K562 (cell line): ENCODE data around the gene AIRE. TPM values are rescaled to one million over a fixed set of nuclear protein-coding genes. Genes with fewer than 3 reads are reported as not detected.

Source experiments
- ATAC-seq: fragments of 200-7000 bp; cut with Tn5 transposase; 3 replicates; pipeline ENCODE4 v1.9.1; 2020; ENCODE audit warnings: moderate library complexity
- BruUV-seq: library from RNA; stranded (reverse); fragments of 400-500 nt; replicated peaks from 2 replicates; lab custom pipeline; 2021; lab: Mats Ljungman, UMichigan
- CTCF ChIA-PET: fragments of 300-600 bp; formaldehyde crosslinking; extraction: SDS; loops from one replicate; lab custom pipeline; 2021; ENCODE audit warnings: low intra/inter-chr PET ratio; lab: Yijun Ruan, JAX
- POLR2A ChIA-PET: fragments of 300-600, 350-650 bp; sonication (Branson Sonifier 250); formaldehyde crosslinking; extraction: SDS; loops from one replicate; lab custom pipeline; 2021; ENCODE audit warnings: antibody characterized with exemption, inconsistent platforms; lab: Yijun Ruan, JAX
- DNase-seq, 4 experiments: peaks; one replicate each; pipeline versions ENCODE4 v3.0.0 to v3.0.0-alpha.2; 2011 to 2018; ENCODE audit warnings: low spot score in 3 of 4, mixed read lengths in 3 of 4; ENCODE audit errors: extremely low read depth in 1 of 4
- FAIRE-seq: peaks from 2 replicates; lab custom pipeline; 2011; peaks lifted over from hg19 to GRCh38; lab: Jason Lieb, UNC
- H2AFZ ChIP-seq: 2 replicates; pipeline ENCODE4 v1.6.0; 2011; ENCODE audit warnings: low read depth, low read length, control low read depth, inconsistent platforms
- H3K27ac ChIP-seq: fragments of 200-600 bp; 3 replicates; pipeline ENCODE4 v1.8.0; 2011; ENCODE audit warnings: low read depth, mild to moderate bottlenecking, control low read depth, inconsistent platforms, low read length, moderate library complexity, mixed read lengths; ENCODE audit errors: extremely low read depth
- H3K27me3 ChIP-seq, 2 experiments: fragments of 300-600 bp in 1 of 2; 2 replicates in 1 of 2; 3 replicates in 1 of 2; pipeline versions ENCODE4 v1.6.0 to v1.8.0; 2011; ENCODE audit warnings: inconsistent platforms in 2 of 2, low read length in 2 of 2, mild to moderate bottlenecking in 1 of 2, mixed read lengths in 1 of 2, moderate library complexity in 1 of 2; ENCODE audit not compliant: control insufficient read depth in 2 of 2, insufficient read depth in 2 of 2
- H3K36me3 ChIP-seq: fragments of 300-600 bp; 3 replicates; pipeline ENCODE4 v1.8.0; 2011; ENCODE audit warnings: mild to moderate bottlenecking, low read length, inconsistent platforms; ENCODE audit not compliant: control insufficient read depth, insufficient read depth
- H3K4me1 ChIP-seq, 2 experiments: fragments of 200-600 bp in 1 of 2; replicated peaks in 1 of 2; 2 replicates in 1 of 2; 3 replicates in 1 of 2; pipeline versions ENCODE4 v1.5.1 to v1.8.0; 2011; ENCODE audit warnings: inconsistent platforms in 2 of 2, low read length in 2 of 2, mild to moderate bottlenecking in 1 of 2, mixed read lengths in 1 of 2, moderate library complexity in 1 of 2; ENCODE audit not compliant: control insufficient read depth in 2 of 2, insufficient read depth in 2 of 2
- H3K4me2 ChIP-seq: 2 replicates; pipeline ENCODE4 v1.6.1; 2011; ENCODE audit warnings: low read length, control low read depth, inconsistent platforms, mixed read lengths; ENCODE audit not compliant: insufficient read depth
- H3K4me3 ChIP-seq: fragments of 200-600 bp; sonication (generic), shearing (Covaris generic); 2 replicates; pipeline ENCODE4 v1.5.1; 2016; ENCODE audit warnings: control low read depth, inconsistent platforms
- H3K79me2 ChIP-seq: fragments of 200-600 bp; 3 replicates; pipeline ENCODE4 v1.8.0; 2011; ENCODE audit warnings: low read length, inconsistent platforms; ENCODE audit not compliant: control insufficient read depth, insufficient read depth
- H3K9ac ChIP-seq, 2 experiments: 2 replicates each; pipeline versions ENCODE4 v1.6.0 to v1.6.1; 2011; ENCODE audit warnings: low read depth in 2 of 2, low read length in 2 of 2, control low read depth in 1 of 2, inconsistent platforms in 1 of 2, mild to moderate bottlenecking in 1 of 2, mixed read lengths in 1 of 2; ENCODE audit not compliant: insufficient read depth in 1 of 2
- H3K9me1 ChIP-seq: one replicate; pipeline ENCODE4 v1.6.0; 2011; ENCODE audit warnings: inconsistent platforms, mild to moderate bottlenecking, low read length, moderate library complexity; ENCODE audit not compliant: control insufficient read depth, insufficient read depth
- H3K9me3 ChIP-seq: replicated peaks from 2 replicates; pipeline ENCODE4 v1.5.1; 2011; ENCODE audit warnings: low read depth, low read length, inconsistent platforms; ENCODE audit not compliant: control insufficient read depth, insufficient read depth
- H4K20me1 ChIP-seq: replicated peaks from 2 replicates; pipeline ENCODE4 v1.6.1; 2011; ENCODE audit warnings: low read length, inconsistent platforms, mixed read lengths; ENCODE audit not compliant: control insufficient read depth, insufficient read depth
- BRF1 ChIP-seq: IDR thresholded peaks from 3 replicates; pipeline ENCODE4 v1.6.1; 2011; ENCODE audit warnings: borderline replicate concordance, mild to moderate bottlenecking; ENCODE audit not compliant: insufficient read length; ENCODE audit errors: extremely low read depth
- CEBPB ChIP-seq: fragments of 450-650 bp; IDR thresholded peaks from 2 replicates; pipeline ENCODE4 v1.6.1; 2016; ENCODE audit warnings: missing genetic modification characterization, missing compliant biosample characterization
- FOXA3 ChIP-seq, 2 experiments: fragments of 450-650 bp in 1 of 2; sonication (generic) in 1 of 2; formaldehyde crosslinking; IDR thresholded peaks in 1 of 2; conservative IDR thresholded peaks in 1 of 2; 2 replicates each; pipeline versions ENCODE4 v1.4.0 to v1.8.0; 2020 to 2022; ENCODE audit warnings: mild to moderate bottlenecking in 2 of 2, missing genetic modification reagents in 1 of 2
- HLTF ChIP-seq: fragments of 450-650 bp; IDR thresholded peaks from 2 replicates; pipeline ENCODE4 v1.6.1; 2016
- MECOM ChIP-seq: fragments of 250-450 bp; sonication (Bioruptor Pico); IDR thresholded peaks from 2 replicates; pipeline ENCODE4 v1.8.0; 2022; ENCODE audit warnings: inconsistent platforms
- NFE2L1 ChIP-seq: fragments of 450-650 bp; IDR thresholded peaks from 2 replicates; pipeline ENCODE4 v1.6.1; 2016; ENCODE audit warnings: missing genetic modification characterization, low read depth, mild to moderate bottlenecking, missing compliant biosample characterization, moderate library complexity, borderline replicate concordance
- SMARCC2 ChIP-seq: fragments of 450-650 bp; IDR thresholded peaks from 2 replicates; pipeline ENCODE4 v1.6.1; 2017; ENCODE audit warnings: antibody characterized with exemption, moderate library complexity, mild to moderate bottlenecking, low read depth
- ZNF174 ChIP-seq: fragments of 250-450 bp; sonication (Bioruptor Pico); IDR thresholded peaks from 2 replicates; pipeline ENCODE4 v1.4.0; 2020; ENCODE audit warnings: mild to moderate bottlenecking
- ZNF699 ChIP-seq: fragments of 250-450 bp; sonication (Bioruptor Pico); IDR thresholded peaks from 2 replicates; pipeline ENCODE4 v1.8.0; 2021; ENCODE audit warnings: mild to moderate bottlenecking, moderate library complexity; ENCODE audit not compliant: insufficient replicate concordance
- WGBS: fragments of 100-300 bp; shearing (Covaris generic); methylation state at CpG from one replicate; pipeline ENCODE4 v1.1.6; 2016; ENCODE audit warnings: low coverage, mixed read lengths; ENCODE audit not compliant: insufficient coverage; ENCODE audit errors: missing lambda C conversion rate; 5-methylcytosine and 5-hydroxymethylcytosine counted together
- in situ Hi-C: fragments of 300-500 bp; cut with MboI; formaldehyde crosslinking; loops from 4 replicates; pipeline ENCODE4 v1.15.0; 2018; ENCODE audit warnings: inconsistent platforms, mixed read lengths
- intact Hi-C: fragments of 100-400 bp; cut with micrococcal nuclease; formaldehyde crosslinking; loops from 2 replicates; pipeline ENCODE4 v1.14.2; 2022
- polyA plus RNA-seq, 8 experiments: library from polyadenylated mRNA; depleted of rRNA in 4 of 8; stranded (reverse) in 5 of 8; unstranded in 3 of 8; fragments of >200 nt; fragmentation: Nextera tagmentation in 2 of 8; fragmentation: Illumina TruSeq in 1 of 8; extraction: Ambion mirVana in 2 of 8; extraction: Trizol in 1 of 8; gene quantifications; 2 replicates each; pipeline versions ENCODE4 v1.2.1 to v1.2.3, GENCODE V29; 2011 to 2014; ENCODE audit warnings: inconsistent platforms in 1 of 8, missing spikeins in 1 of 8
- total RNA-seq, 7 experiments: library from RNA; depleted of rRNA in 6 of 7; stranded (reverse); fragments of >200 nt in 6 of 7; fragmentation: Illumina TruSeq in 2 of 7; extraction: Trizol in 2 of 7; gene quantifications; 2 replicates each; pipeline versions ENCODE4 v1.2.1 to v1.2.3, GENCODE V29; 2011 to 2021; ENCODE audit warnings: low replicate concordance in 1 of 7
- TF ChIP-seq, protein P1 (sequence below): sonication (generic); formaldehyde crosslinking; IDR thresholded peaks from 2 replicates; pipeline ENCODE4 v1.8.0; 2022; ENCODE audit warnings: mild to moderate bottlenecking, missing genetic modification reagents
- TF ChIP-seq, protein P2 (sequence below): fragments of 450-650 bp; conservative IDR thresholded peaks from 2 replicates; pipeline ENCODE4 v1.6.1; 2016; ENCODE audit warnings: missing genetic modification characterization, low read depth, mild to moderate bottlenecking, missing compliant biosample characterization, moderate library complexity
- TF ChIP-seq, protein P3 (sequence below): fragments of 450-650 bp; IDR thresholded peaks from 2 replicates; pipeline ENCODE4 v1.7.1; 2018; ENCODE audit warnings: mild to moderate bottlenecking, low read depth; ENCODE audit not compliant: partially characterized antibody

Gene AIRE
- total and polyA plus RNA-seq, 9 of the 15 experiments (the other 6 are each of a cell fraction or from before 2014, with no cell fraction given), result 0.01 TPM; not detected in 8

DNA sequence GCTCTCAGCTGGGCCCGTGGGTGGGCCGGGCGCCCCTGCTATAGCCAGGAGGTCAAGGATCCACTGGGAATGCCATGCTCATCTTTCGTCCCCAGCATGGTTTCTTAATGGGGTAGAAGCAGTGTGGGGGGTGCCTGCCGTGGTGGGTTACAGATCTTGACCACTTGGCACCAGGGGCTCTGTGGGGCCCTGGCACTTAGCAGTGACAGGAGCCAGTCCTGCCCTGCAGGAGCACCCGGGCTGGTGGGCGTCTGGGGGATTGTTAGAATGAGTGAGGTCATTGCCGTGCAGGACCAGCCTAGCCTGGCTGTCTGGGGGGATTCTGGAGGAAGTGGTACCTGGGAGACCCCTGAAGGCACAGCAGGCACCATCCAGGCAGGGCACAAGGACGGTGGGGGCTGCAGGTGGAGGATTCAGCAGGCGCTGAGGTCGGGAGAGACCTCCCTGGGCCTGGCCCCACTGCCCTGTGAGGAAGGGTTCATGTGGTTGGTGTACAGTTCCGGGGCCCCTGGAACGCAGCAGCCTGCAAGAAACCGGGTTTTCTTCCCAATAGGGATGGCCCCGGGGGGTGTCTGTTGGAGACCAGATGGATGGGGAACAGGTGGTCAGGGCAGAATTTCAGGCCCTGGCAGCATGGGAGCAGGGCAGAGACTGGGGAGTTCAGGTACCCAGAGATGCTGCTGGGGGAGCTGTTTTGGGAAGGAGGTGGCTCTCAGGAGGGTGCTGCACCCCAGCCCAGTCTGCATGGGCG is 4.8 kb downstream of the AIRE start (continued):
- TF ChIP-seq, protein P1, sequence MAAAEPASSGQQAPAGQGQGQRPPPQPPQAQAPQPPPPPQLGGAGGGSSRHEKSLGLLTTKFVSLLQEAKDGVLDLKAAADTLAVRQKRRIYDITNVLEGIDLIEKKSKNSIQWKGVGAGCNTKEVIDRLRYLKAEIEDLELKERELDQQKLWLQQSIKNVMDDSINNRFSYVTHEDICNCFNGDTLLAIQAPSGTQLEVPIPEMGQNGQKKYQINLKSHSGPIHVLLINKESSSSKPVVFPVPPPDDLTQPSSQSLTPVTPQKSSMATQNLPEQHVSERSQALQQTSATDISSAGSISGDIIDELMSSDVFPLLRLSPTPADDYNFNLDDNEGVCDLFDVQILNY (CRISPR knock-in tag), result no peak
- TF ChIP-seq, all 486 proteins: peak for 0

DNA sequence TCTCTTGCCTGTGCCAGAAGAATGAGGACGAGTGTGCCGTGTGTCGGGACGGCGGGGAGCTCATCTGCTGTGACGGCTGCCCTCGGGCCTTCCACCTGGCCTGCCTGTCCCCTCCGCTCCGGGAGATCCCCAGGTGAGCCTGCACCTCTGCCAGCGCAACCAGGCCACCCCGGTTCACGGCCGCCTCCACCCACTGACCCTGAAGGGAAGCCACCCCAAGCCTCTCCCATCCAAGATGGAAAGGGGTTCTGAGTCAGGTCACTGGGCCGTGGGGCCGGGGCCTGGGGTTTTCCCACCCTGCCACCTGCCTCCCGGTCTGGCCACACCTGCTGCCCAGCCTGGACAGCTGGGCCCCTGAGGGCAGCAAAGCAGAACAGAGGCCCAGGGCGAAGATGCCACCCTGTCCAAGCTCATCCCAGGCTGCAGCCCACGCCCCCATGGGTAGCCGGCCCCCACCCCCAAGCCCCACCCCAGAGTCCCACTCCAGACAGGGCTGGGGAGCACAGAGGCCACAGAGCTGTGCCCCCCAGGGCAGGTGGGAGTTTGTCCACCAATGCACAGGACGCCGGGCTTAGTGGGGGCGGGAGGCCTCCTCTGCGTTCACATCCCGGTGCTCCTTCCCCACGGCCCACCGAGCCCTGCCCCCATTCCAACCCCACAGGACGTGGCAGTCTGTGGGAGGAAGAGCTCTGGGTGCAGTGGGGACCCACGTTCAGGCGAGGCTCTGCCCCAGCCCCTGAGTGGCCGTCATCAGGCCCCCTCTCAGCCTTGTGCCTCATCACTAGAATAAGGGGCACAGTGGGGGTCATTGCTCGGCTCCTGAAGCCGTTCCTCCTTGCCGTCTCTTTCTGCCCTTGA is 5.6 kb downstream of the AIRE start:
- ATAC-seq, result no peak
- no peak for TF ChIP-seq ZNF174 (CRISPR knock-in tag)
- TF ChIP-seq, protein P2, sequence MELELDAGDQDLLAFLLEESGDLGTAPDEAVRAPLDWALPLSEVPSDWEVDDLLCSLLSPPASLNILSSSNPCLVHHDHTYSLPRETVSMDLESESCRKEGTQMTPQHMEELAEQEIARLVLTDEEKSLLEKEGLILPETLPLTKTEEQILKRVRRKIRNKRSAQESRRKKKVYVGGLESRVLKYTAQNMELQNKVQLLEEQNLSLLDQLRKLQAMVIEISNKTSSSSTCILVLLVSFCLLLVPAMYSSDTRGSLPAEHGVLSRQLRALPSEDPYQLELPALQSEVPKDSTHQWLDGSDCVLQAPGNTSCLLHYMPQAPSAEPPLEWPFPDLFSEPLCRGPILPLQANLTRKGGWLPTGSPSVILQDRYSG (tag), result no peak
- TF ChIP-seq BRF1, result no peak
- no peak for TF ChIP-seq FOXA3 (CRISPR knock-in tag; conservative IDR thresholded peaks at IDR 0.05 in 1 of 2, IDR thresholded peaks at IDR 0.05 in 1 of 2)
- no peak for TF ChIP-seq ZNF699 (CRISPR knock-in tag)
- no peak for TF ChIP-seq CEBPB (tag)
- no peak for TF ChIP-seq NFE2L1 (tag)
- no peak for TF ChIP-seq HLTF
- TF ChIP-seq SMARCC2, result no peak
- TF ChIP-seq MECOM, result no peak
- TF ChIP-seq, protein P3, sequence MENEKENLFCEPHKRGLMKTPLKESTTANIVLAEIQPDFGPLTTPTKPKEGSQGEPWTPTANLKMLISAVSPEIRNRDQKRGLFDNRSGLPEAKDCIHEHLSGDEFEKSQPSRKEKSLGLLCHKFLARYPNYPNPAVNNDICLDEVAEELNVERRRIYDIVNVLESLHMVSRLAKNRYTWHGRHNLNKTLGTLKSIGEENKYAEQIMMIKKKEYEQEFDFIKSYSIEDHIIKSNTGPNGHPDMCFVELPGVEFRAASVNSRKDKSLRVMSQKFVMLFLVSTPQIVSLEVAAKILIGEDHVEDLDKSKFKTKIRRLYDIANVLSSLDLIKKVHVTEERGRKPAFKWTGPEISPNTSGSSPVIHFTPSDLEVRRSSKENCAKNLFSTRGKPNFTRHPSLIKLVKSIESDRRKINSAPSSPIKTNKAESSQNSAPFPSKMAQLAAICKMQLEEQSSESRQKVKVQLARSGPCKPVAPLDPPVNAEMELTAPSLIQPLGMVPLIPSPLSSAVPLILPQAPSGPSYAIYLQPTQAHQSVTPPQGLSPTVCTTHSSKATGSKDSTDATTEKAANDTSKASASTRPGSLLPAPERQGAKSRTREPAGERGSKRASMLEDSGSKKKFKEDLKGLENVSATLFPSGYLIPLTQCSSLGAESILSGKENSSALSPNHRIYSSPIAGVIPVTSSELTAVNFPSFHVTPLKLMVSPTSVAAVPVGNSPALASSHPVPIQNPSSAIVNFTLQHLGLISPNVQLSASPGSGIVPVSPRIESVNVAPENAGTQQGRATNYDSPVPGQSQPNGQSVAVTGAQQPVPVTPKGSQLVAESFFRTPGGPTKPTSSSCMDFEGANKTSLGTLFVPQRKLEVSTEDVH, result no peak

More for the DNA sequence above, 5.6 kb downstream of the AIRE start:
- Histone ChIP-seq H3K79me2 (no peaks in the 10 kb centered on the region), H3K36me3 (no peaks in the 10 kb centered on the region), H3K27me3 (peaks cover 15 to 69% of the 10 kb centered on the region in 2 experiments; a peak in 4 of 5 replicates), H3K27ac (no peak overlapping the region), H4K20me1 (peaks cover 20% of the 10 kb centered on the region), H3K4me2 (no peak overlapping the region), H2AFZ (no peak overlapping the region), H3K9ac (no peak overlapping the region; a peak in 1 of 4 replicates), H3K4me1 (peaks cover 0 to 70% of the 10 kb centered on the region in 2 experiments; a peak in 3 of 5 replicates), H3K9me1 (peaks cover 3% of the 10 kb centered on the region), H3K4me3 (no peak overlapping the region), H3K9me3 (no peaks in the 10 kb centered on the region)
- no peak for FAIRE-seq
- POLR2A ChIA-PET, result interaction anchor here (0.6 to 1.4 kb wide), 2 partner anchors 13 to 42 kb away, joined by 3 to 7 read pairs; no protein-coding TSS in a partner anchor
- intact Hi-C loops, result no loop called here
- CTCF ChIA-PET, result no interaction called here
- no peak for DNase-seq
- in situ Hi-C loops, result loop anchor here (25.0 kb wide), 1 partner anchor 129 kb away; no protein-coding TSS in a partner anchor
- BruUV-seq, result no TSS peak
- 3% methylated on average over 31 of the region's 33 CpGs for WGBS
